ENCODE data around the gene CFAP20DC. TPM values are rescaled to one million over a fixed set of nuclear protein-coding genes. Genes with fewer than 3 reads are reported as not detected.
"Not testable (repeated sequence)": the region's sequence is repeated elsewhere in the genome, so short reads cannot be mapped to it uniquely, and the experiment has no call there.

Gene CFAP20DC
- total RNA-seq, 2 experiments from 2014 or later, result 1.0 to 1.8 TPM

DNA sequence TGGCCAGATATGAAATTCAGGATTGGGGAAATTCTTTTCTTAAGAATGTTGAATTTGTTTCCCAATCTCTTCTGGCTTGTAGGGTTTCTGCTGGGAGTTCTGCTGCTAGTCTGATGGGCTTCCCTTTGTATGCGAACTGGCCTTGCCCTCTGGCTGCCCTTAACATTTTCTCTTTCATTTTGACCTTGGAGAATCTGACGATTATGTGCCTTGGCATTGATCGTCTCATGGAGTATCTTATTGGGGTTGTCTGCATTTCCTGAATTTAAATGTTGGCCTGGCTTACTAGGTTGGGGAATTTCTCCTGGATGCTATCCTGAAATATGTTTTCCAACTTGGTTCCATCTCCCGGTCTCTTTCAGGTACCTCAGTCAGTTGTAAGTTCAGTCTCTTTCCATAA is 152.2 kb downstream of the CFAP20DC start:
- no TSS peak for BruUV-seq (replicated peaks)

DNA sequence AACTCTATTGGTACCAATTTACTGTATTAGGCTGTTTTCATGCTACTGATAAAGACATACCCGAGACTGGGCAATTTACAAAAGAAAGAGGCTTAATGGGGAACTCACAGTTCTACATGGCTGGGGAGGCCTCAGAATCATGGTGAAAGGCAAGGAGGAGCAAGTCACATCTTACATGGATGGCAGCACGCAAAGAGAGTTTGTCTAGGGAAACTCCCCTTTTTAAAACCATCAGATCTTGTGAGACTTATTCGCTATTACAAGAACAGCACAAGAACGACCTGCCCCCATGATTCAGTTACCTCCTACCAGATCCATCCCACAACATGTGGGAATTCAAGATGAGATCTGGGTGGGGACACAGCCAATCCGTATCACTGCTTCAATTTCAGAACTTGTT is 154.1 kb downstream of the CFAP20DC start:
- H3K27ac ChIP-seq (ENCODE audit: low read depth, low read length, poor library complexity, severe bottlenecking); H3K4me3 ChIP-seq (ENCODE audit: low read depth, low read length, poor library complexity, severe bottlenecking); H3K9me2 ChIP-seq (ENCODE audit: insufficient read depth, low read length); DNase-seq (ENCODE audit: low spot score); H3K36me3 ChIP-seq (ENCODE audit: insufficient read depth, low read length); CTCF ChIA-PET (ENCODE audit: unreplicated experiment); BruUV-seq (replicated peaks); H3K79me2 ChIP-seq (ENCODE audit: insufficient read depth, low read depth, low read length); H2AFZ ChIP-seq (ENCODE audit: low read length); H3K9me3 ChIP-seq (ENCODE audit: low read length); H3K4me1 ChIP-seq (ENCODE audit: insufficient read depth, low read length, poor library complexity, severe bottlenecking); H3K4me2 ChIP-seq (ENCODE audit: low read length); intact Hi-C loops (cut with micrococcal nuclease; ENCODE audit: unreplicated experiment); H4K20me1 ChIP-seq (ENCODE audit: insufficient read depth, low read length): not testable (repeated sequence)
- POLR2A ChIA-PET, result interaction anchor here (1.1 kb wide), 1 partner anchor 35 kb away, joined by 3 read pairs; no protein-coding TSS in a partner anchor

More for the DNA sequence above, 152.2 kb downstream of the CFAP20DC start:
- Histone ChIP-seq H3K9me3 (ENCODE audit: low read length) (no peaks in the 10 kb centered on the region), H3K9me2 (ENCODE audit: insufficient read depth, low read length) (no peaks in the 10 kb centered on the region), H2AFZ (ENCODE audit: low read length) (no peak overlapping the region), H3K79me2 (ENCODE audit: insufficient read depth, low read depth, low read length) (no peaks in the 10 kb centered on the region), H3K36me3 (ENCODE audit: insufficient read depth, low read length) (no peaks in the 10 kb centered on the region), H4K20me1 (ENCODE audit: insufficient read depth, low read length) (no peaks in the 10 kb centered on the region), H3K4me2 (ENCODE audit: low read length) (no peak overlapping the region), H3K27ac (ENCODE audit: low read depth, low read length, poor library complexity, severe bottlenecking) (no peak overlapping the region), H3K4me3 (ENCODE audit: low read depth, low read length, poor library complexity, severe bottlenecking) (no peak overlapping the region), H3K4me1 (ENCODE audit: insufficient read depth, low read length, poor library complexity, severe bottlenecking) (no peaks in the 10 kb centered on the region)
- TF ChIP-seq EZH2phosphoT487 (IDR thresholded peaks at IDR 0.05; ENCODE audit: borderline replicate concordance, low read depth, low read length), result no peak
- TF ChIP-seq, protein P1, sequence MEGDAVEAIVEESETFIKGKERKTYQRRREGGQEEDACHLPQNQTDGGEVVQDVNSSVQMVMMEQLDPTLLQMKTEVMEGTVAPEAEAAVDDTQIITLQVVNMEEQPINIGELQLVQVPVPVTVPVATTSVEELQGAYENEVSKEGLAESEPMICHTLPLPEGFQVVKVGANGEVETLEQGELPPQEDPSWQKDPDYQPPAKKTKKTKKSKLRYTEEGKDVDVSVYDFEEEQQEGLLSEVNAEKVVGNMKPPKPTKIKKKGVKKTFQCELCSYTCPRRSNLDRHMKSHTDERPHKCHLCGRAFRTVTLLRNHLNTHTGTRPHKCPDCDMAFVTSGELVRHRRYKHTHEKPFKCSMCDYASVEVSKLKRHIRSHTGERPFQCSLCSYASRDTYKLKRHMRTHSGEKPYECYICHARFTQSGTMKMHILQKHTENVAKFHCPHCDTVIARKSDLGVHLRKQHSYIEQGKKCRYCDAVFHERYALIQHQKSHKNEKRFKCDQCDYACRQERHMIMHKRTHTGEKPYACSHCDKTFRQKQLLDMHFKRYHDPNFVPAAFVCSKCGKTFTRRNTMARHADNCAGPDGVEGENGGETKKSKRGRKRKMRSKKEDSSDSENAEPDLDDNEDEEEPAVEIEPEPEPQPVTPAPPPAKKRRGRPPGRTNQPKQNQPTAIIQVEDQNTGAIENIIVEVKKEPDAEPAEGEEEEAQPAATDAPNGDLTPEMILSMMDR (conservative IDR thresholded peaks at IDR 0.05; ENCODE audit: low read length), result no peak
- ChIA-PET POLR2A (no interaction called here), CTCF (ENCODE audit: unreplicated experiment) (no interaction called here)
- intact Hi-C loops (cut with micrococcal nuclease; ENCODE audit: unreplicated experiment), result no loop called here
- no peak for DNase-seq (ENCODE audit: low spot score)

DNA sequence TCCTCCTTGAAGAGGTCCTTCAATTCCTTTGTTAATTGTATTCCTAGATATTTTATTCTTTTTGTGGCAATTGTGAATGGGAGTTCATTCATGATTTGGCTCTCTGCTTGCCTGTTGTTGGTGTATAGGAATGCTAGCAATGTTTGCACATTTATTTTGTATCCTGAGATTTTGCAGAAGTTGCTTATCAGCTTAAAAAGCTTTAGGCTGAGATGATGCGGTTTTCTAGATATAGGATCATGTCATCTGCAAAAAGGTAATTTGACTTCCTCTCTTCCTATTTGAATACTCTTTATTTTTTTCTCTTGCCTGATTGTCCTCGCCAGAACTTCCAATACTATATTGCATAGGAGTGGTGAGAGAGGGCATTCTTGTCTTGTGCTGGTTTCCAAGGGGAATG is 157.3 kb downstream of the CFAP20DC start:
- POLR2A ChIA-PET; H3K4me3 ChIP-seq (ENCODE audit: low read depth, low read length, poor library complexity, severe bottlenecking); H3K4me2 ChIP-seq (ENCODE audit: low read length); H3K27ac ChIP-seq (ENCODE audit: low read depth, low read length, poor library complexity, severe bottlenecking); H3K36me3 ChIP-seq (ENCODE audit: insufficient read depth, low read length); H2AFZ ChIP-seq (ENCODE audit: low read length); H3K79me2 ChIP-seq (ENCODE audit: insufficient read depth, low read depth, low read length); H3K9me2 ChIP-seq (ENCODE audit: insufficient read depth, low read length); BruUV-seq (replicated peaks); DNase-seq (ENCODE audit: low spot score); H4K20me1 ChIP-seq (ENCODE audit: insufficient read depth, low read length); intact Hi-C loops (cut with micrococcal nuclease; ENCODE audit: unreplicated experiment); H3K9me3 ChIP-seq (ENCODE audit: low read length); CTCF ChIA-PET (ENCODE audit: unreplicated experiment); H3K4me1 ChIP-seq (ENCODE audit: insufficient read depth, low read length, poor library complexity, severe bottlenecking): not testable (repeated sequence)

DNA sequence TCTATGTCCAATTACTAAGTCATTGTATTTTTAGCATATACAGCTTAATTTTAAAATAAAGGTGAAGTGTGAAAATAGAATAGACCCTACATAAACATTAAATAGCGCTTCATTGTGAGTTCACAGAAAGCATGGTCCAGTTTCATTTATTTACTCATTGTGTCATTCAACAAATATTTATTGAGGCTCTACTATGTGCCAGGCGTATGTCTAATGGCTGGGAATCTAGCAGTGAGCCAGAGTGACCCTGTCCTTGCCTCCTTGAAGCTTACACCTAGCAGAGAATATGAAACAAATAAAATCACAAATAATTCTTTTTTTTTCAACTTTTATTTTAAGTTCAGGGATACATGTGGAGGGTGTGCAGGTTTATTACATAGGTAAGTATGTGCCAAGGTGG is 161.7 kb downstream of the CFAP20DC start:
- TF ChIP-seq EZH2phosphoT487 (IDR thresholded peaks at IDR 0.05; ENCODE audit: borderline replicate concordance, low read depth, low read length), result no peak
- TF ChIP-seq, protein P1 (conservative IDR thresholded peaks at IDR 0.05; ENCODE audit: low read length), result no peak
- DNase-seq (ENCODE audit: low spot score), result no peak
- Histone ChIP-seq H3K36me3 (ENCODE audit: insufficient read depth, low read length) (no peaks in the 10 kb centered on the region), H3K9me2 (ENCODE audit: insufficient read depth, low read length) (no peaks in the 10 kb centered on the region), H3K9me3 (ENCODE audit: low read length) (no peaks in the 10 kb centered on the region), H3K4me1 (ENCODE audit: insufficient read depth, low read length, poor library complexity, severe bottlenecking) (no peaks in the 10 kb centered on the region), H3K79me2 (ENCODE audit: insufficient read depth, low read depth, low read length) (no peaks in the 10 kb centered on the region), H2AFZ (ENCODE audit: low read length) (no peak overlapping the region), H3K4me3 (ENCODE audit: low read depth, low read length, poor library complexity, severe bottlenecking) (no peak overlapping the region), H3K27ac (ENCODE audit: low read depth, low read length, poor library complexity, severe bottlenecking) (no peak overlapping the region), H4K20me1 (ENCODE audit: insufficient read depth, low read length) (no peaks in the 10 kb centered on the region), H3K4me2 (ENCODE audit: low read length) (no peak overlapping the region)
- BruUV-seq (replicated peaks), result no TSS peak
- ChIA-PET POLR2A (no interaction called here), CTCF (ENCODE audit: unreplicated experiment) (no interaction called here)
- intact Hi-C loops (cut with micrococcal nuclease; ENCODE audit: unreplicated experiment), result no loop called here
